H1 (cell line): ENCODE data around the gene FASN. TPM values are rescaled to one million over a fixed set of nuclear protein-coding genes. Genes with fewer than 3 reads are reported as not detected.

Experiments
- CTCF ChIA-PET: fragments of 300-600 bp; sonication (Branson Sonifier 250); formaldehyde crosslinking; loops from one replicate; lab custom pipeline; 2021; ENCODE audit not compliant: partially characterized antibody; lab: Charles Lee
- POLR2A ChIA-PET: fragments of 300-600 bp; sonication (Branson Sonifier 250); formaldehyde crosslinking; loops from one replicate; lab custom pipeline; 2021; ENCODE audit warnings: inconsistent platforms; ENCODE audit not compliant: partially characterized antibody; lab: Charles Lee
- DNase-seq, 2 experiments: peaks; one replicate each; pipeline versions ENCODE4 v3.0.0 to v3.0.0-alpha.2; 2010 to 2022; ENCODE audit warnings: low spot score in 2 of 2, low read depth in 1 of 2, mixed read lengths in 1 of 2
- FAIRE-seq: peaks from 2 replicates; lab custom pipeline; 2011; peaks lifted over from hg19 to GRCh38; lab: Jason Lieb, UNC
- H2AFZ ChIP-seq: 2 replicates; pipeline ENCODE4 v1.8.1; 2012; ENCODE audit warnings: low read length, inconsistent platforms
- H2AK5ac ChIP-seq: 2 replicates; pipeline ENCODE4 v1.6.1; 2013; ENCODE audit warnings: low read depth, low read length
- H2BK120ac ChIP-seq: replicated peaks from 2 replicates; pipeline ENCODE3; 2013; ENCODE audit warnings: low read depth, low read length, inconsistent platforms
- H2BK12ac ChIP-seq: 2 replicates; pipeline ENCODE4 v1.6.1; 2013; ENCODE audit warnings: low read depth, low read length
- H2BK15ac ChIP-seq: 2 replicates; pipeline ENCODE4 v1.6.1; 2013; ENCODE audit warnings: low read length
- H2BK20ac ChIP-seq: 2 replicates; pipeline ENCODE4 v1.6.1; 2013; ENCODE audit warnings: low read length
- H2BK5ac ChIP-seq: 2 replicates; pipeline ENCODE4 v1.6.1; 2013; ENCODE audit warnings: low read depth, low read length
- H3K14ac ChIP-seq: 2 replicates; pipeline ENCODE4 v1.6.1; 2013; ENCODE audit warnings: inconsistent platforms; ENCODE audit not compliant: insufficient read length
- H3K18ac ChIP-seq: 2 replicates; pipeline ENCODE4 v1.6.1; 2013; ENCODE audit warnings: low read length; ENCODE audit errors: extremely low read depth
- H3K23ac ChIP-seq: 2 replicates; pipeline ENCODE4 v1.6.1; 2013; ENCODE audit warnings: inconsistent platforms; ENCODE audit not compliant: insufficient read length
- H3K23me2 ChIP-seq: 2 replicates; pipeline ENCODE4 v1.6.1; 2013; ENCODE audit warnings: low read depth, low read length
- H3K27ac ChIP-seq: 2 replicates; pipeline ENCODE4 v1.6.1; 2011; ENCODE audit warnings: low read depth, low read length, inconsistent platforms
- H3K27me3 ChIP-seq, 4 experiments: replicated peaks in 1 of 4; 1 replicate in 1 of 4; 2 replicates in 3 of 4; pipeline versions ENCODE4 v1.6.1 to v1.8.1; 2011 to 2013; ENCODE audit warnings: low read length in 3 of 4, mild to moderate bottlenecking in 3 of 4, inconsistent platforms in 2 of 4, mixed read lengths in 2 of 4, moderate library complexity in 1 of 4; ENCODE audit not compliant: control insufficient read depth in 3 of 4, insufficient read depth in 3 of 4; ENCODE audit errors: extremely low read depth in 1 of 4
- H3K36me3 ChIP-seq, 4 experiments: 2 replicates each; pipeline versions ENCODE4 v1.6.1 to v1.8.1; 2011 to 2013; ENCODE audit warnings: mild to moderate bottlenecking in 4 of 4, low read length in 3 of 4, moderate library complexity in 2 of 4, control low read depth in 1 of 4, inconsistent platforms in 1 of 4; ENCODE audit not compliant: insufficient read depth in 4 of 4, control insufficient read depth in 2 of 4
- H3K4ac ChIP-seq: replicated peaks from 2 replicates; pipeline ENCODE3; 2013; ENCODE audit warnings: low read length, low read depth, mixed read lengths, inconsistent platforms; ENCODE audit not compliant: insufficient read length
- H3K4me1 ChIP-seq, 4 experiments: replicated peaks in 1 of 4; 1 replicate in 1 of 4; 2 replicates in 3 of 4; pipeline versions ENCODE4 v1.6.1 to v1.8.1; 2011 to 2013; ENCODE audit warnings: low read length in 3 of 4, inconsistent platforms in 2 of 4, mixed read lengths in 1 of 4; ENCODE audit not compliant: insufficient read depth in 4 of 4, control insufficient read depth in 3 of 4
- H3K4me2 ChIP-seq, 2 experiments: 2 replicates each; pipeline versions ENCODE4 v1.6.1 to v1.8.1; 2011 to 2013; ENCODE audit warnings: low read depth in 2 of 2, low read length in 2 of 2, control low read depth in 1 of 2, inconsistent platforms in 1 of 2, mild to moderate bottlenecking in 1 of 2; ENCODE audit not compliant: insufficient read depth in 1 of 2
- H3K4me3 ChIP-seq, 4 experiments: fragments of 200-600, 300-600 bp in 1 of 4; sonication (generic), shearing (Covaris generic), sonication (Bioruptor Twin) in 1 of 4; 2 replicates each; pipeline versions ENCODE4 v1.5.1 to v1.8.1; 2011 to 2016; ENCODE audit warnings: low read length in 4 of 4, low read depth in 3 of 4, control low read depth in 2 of 4, inconsistent platforms in 2 of 4, mild to moderate bottlenecking in 2 of 4, mixed read lengths in 1 of 4, moderate library complexity in 1 of 4; ENCODE audit not compliant: insufficient read depth in 2 of 4; ENCODE audit errors: extremely low read depth in 1 of 4
- H3K56ac ChIP-seq: replicated peaks from 2 replicates; pipeline ENCODE3; 2013; ENCODE audit warnings: low read depth, mild to moderate bottlenecking, mixed read lengths, low read length, inconsistent platforms; ENCODE audit not compliant: insufficient read length
- H3K79me1 ChIP-seq: 2 replicates; pipeline ENCODE4 v1.6.1; 2013; ENCODE audit warnings: low read depth, low read length, control low read depth
- H3K79me2 ChIP-seq, 2 experiments: 2 replicates each; pipeline versions ENCODE4 v1.6.1 to v1.8.1; 2012 to 2013; ENCODE audit warnings: low read length in 2 of 2, mild to moderate bottlenecking in 2 of 2, inconsistent platforms in 1 of 2; ENCODE audit not compliant: insufficient read depth in 2 of 2, control insufficient read depth in 1 of 2
- H3K9ac ChIP-seq, 4 experiments: replicated peaks in 1 of 4; 1 replicate in 1 of 4; 2 replicates in 3 of 4; pipeline versions ENCODE4 v1.6.1 to v1.8.1; 2011 to 2013; ENCODE audit warnings: low read depth in 3 of 4, low read length in 3 of 4, control low read depth in 2 of 4, mild to moderate bottlenecking in 2 of 4, moderate library complexity in 2 of 4, inconsistent platforms in 1 of 4; ENCODE audit errors: extremely low read depth in 1 of 4
- H3K9me3 ChIP-seq, 2 experiments: 2 replicates each; pipeline versions ENCODE4 v1.6.1 to v1.8.1; 2012 to 2013; ENCODE audit warnings: mild to moderate bottlenecking in 2 of 2, moderate library complexity in 2 of 2, control low read depth in 1 of 2, inconsistent platforms in 1 of 2, low read depth in 1 of 2, low read length in 1 of 2, mixed read lengths in 1 of 2; ENCODE audit not compliant: insufficient read depth in 2 of 2
- H4K20me1 ChIP-seq, 2 experiments: replicated peaks in 1 of 2; 2 replicates each; pipeline versions ENCODE3 to v1.8.1; 2011 to 2013; ENCODE audit warnings: inconsistent platforms in 2 of 2, low read length in 2 of 2, mild to moderate bottlenecking in 1 of 2; ENCODE audit not compliant: insufficient read depth in 2 of 2, control insufficient read depth in 1 of 2
- H4K5ac ChIP-seq: 2 replicates; pipeline ENCODE4 v1.6.1; 2013; ENCODE audit warnings: low read length, low read depth, mixed read lengths, inconsistent platforms; ENCODE audit not compliant: insufficient read length
- H4K8ac ChIP-seq: 2 replicates; pipeline ENCODE4 v1.8.0; 2013; ENCODE audit warnings: mild to moderate bottlenecking, moderate library complexity, low read length, inconsistent platforms; ENCODE audit not compliant: insufficient read depth; ENCODE audit errors: extremely low read depth
- H4K91ac ChIP-seq: replicated peaks from 2 replicates; pipeline ENCODE3; 2013; ENCODE audit warnings: low read length, mixed read lengths, inconsistent platforms; ENCODE audit not compliant: insufficient read length
- BACH1 ChIP-seq: IDR thresholded peaks from 2 replicates; pipeline ENCODE4 v1.6.1; 2012; ENCODE audit warnings: low read length, improper control_type of control experiment
- BCL11A ChIP-seq, 2 experiments: IDR thresholded peaks; one replicate each; pipeline ENCODE4 v1.6.1; 2011; ENCODE audit warnings: low read depth in 2 of 2, low read length in 2 of 2, mild to moderate bottlenecking in 2 of 2
- CHD1 ChIP-seq: IDR thresholded peaks from 2 replicates; pipeline ENCODE4 v1.6.1; 2012; ENCODE audit warnings: low read depth, low read length, improper control_type of control experiment
- FOSL1 ChIP-seq: IDR thresholded peaks from 2 replicates; pipeline ENCODE4 v1.6.1; 2011; ENCODE audit warnings: mild to moderate bottlenecking, low read depth, low read length, moderate library complexity; ENCODE audit not compliant: insufficient read depth
- HDAC6 ChIP-seq: IDR thresholded peaks from one replicate; pipeline ENCODE4 v1.7.1; 2012; ENCODE audit warnings: low read depth, mild to moderate bottlenecking, inconsistent platforms, low read length, moderate library complexity
- JUND ChIP-seq: IDR thresholded peaks from 2 replicates; pipeline ENCODE4 v1.6.1; 2011; ENCODE audit warnings: mild to moderate bottlenecking, improper control_type of control experiment, low read length
- RBBP5 ChIP-seq: IDR thresholded peaks from 2 replicates; pipeline ENCODE4 v1.7.1; 2012; ENCODE audit warnings: low read depth, mild to moderate bottlenecking, inconsistent platforms, low read length, moderate library complexity, borderline replicate concordance
- TAF1 ChIP-seq: IDR thresholded peaks from 2 replicates; pipeline ENCODE4 v1.6.1; 2011; ENCODE audit warnings: mild to moderate bottlenecking, low read depth, low read length
- WGBS, 2 experiments: shearing (Covaris generic) in 1 of 2; methylation state at CpG; one replicate each; pipeline versions ENCODE4 v1.1.6 to v1.1.7; 2013 to 2015; ENCODE audit warnings: low lambda C conversion rate in 2 of 2, mixed read lengths in 2 of 2, inconsistent platforms in 1 of 2, low coverage in 1 of 2, missing lambda C conversion rate in 1 of 2; ENCODE audit not compliant: insufficient replicate concordance in 2 of 2, insufficient coverage in 1 of 2, insufficient read length in 1 of 2; ENCODE audit errors: extremely low coverage in 1 of 2, missing lambda C conversion rate in 1 of 2; 5-methylcytosine and 5-hydroxymethylcytosine counted together
- polyA plus RNA-seq, 7 experiments: library from polyadenylated mRNA; depleted of rRNA in 3 of 7; stranded (reverse) in 5 of 7; unstranded in 2 of 7; fragments of >200 nt in 5 of 7; fragments of 200-250 nt in 2 of 7; gene quantifications; 1 replicate in 5 of 7; 2 replicates in 1 of 7; 4 replicates in 1 of 7; pipeline versions ENCODE4 v1.2.1 to v1.2.3, GENCODE V29; 2011 to 2013; ENCODE audit warnings: missing spikeins in 2 of 7, mixed read lengths in 2 of 7
- total RNA-seq: library from RNA; stranded (reverse); fragmentation: NEBNext Ultra II Directional; extraction: Animal tissue kit (Norgen Biotek cat#: 25700); gene quantifications from 2 replicates; pipeline ENCODE4 v1.2.1, GENCODE V29; 2021
- TF ChIP-seq, protein P1 (sequence below): IDR thresholded peaks from 2 replicates; pipeline ENCODE4 v1.6.1; 2011; ENCODE audit warnings: low read length, improper control_type of control experiment

FASN gene
- total and polyA plus RNA-seq, 2 of the 8 experiments (the other 6 are each of a cell fraction or from before 2014, with no cell fraction given) = 143 to 561 TPM

DNA sequence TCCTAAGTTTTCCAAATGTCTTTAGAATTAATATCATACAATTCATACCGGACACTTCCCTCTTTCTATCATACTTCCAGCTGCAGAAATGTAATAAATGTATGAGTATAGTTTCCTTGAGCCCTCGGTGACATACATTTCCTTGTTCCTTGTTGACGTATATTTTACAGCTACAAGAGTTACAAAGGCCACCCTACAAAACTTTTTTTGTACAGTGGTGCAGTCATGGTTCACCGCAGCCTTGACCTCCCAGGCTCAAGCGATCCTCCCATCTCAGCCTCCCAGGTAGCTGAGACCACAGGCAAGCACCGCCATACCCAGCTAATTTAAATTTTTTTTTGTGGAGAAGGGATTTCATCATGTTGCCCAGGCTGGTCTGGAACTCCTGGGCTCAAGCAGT lies 25.2 kb downstream of the FASN start:
- no peak overlapping the region for H3K4me2 ChIP-seq
- DNase-seq = no peak
- no peak overlapping the region for H2BK15ac ChIP-seq
- H3K9me3 ChIP-seq = no peaks in the 10 kb centered on the region
- H4K8ac ChIP-seq = no peak overlapping the region
- FAIRE-seq = no peak
- no peaks in the 10 kb centered on the region for H3K79me1 ChIP-seq
- no peak overlapping the region for H3K18ac ChIP-seq
- H4K5ac ChIP-seq = no peak overlapping the region
- no peak overlapping the region for H3K27ac ChIP-seq
- peaks cover 2 to 3% of the 10 kb centered on the region in 2 experiments for H4K20me1 ChIP-seq
- no peaks in the 10 kb centered on the region for H3K79me2 ChIP-seq
- WGBS, 2 experiments = 83% methylated on average over 6 of the region's 6 CpGs; no CpG with 5 or more reads in 1 of the 2 experiments
- no peak overlapping the region for H3K9ac ChIP-seq
- no peak overlapping the region for H3K4me3 ChIP-seq
- H3K36me3 ChIP-seq = peaks cover 0 to 3% (median 0%) of the 10 kb centered on the region in 4 experiments; a peak in 1 of 8 replicates
- TF ChIP-seq BCL11A (IDR thresholded peaks at IDR 0.05; ENCODE audit: low read depth in 2 of 2, low read length in 2 of 2) (no peak), CHD1 (no peak), RBBP5 (no peak), TAF1 (no peak), BACH1 (no peak), JUND (no peak), HDAC6 (no peak), FOSL1 (no peak)
- TF ChIP-seq, protein P1, sequence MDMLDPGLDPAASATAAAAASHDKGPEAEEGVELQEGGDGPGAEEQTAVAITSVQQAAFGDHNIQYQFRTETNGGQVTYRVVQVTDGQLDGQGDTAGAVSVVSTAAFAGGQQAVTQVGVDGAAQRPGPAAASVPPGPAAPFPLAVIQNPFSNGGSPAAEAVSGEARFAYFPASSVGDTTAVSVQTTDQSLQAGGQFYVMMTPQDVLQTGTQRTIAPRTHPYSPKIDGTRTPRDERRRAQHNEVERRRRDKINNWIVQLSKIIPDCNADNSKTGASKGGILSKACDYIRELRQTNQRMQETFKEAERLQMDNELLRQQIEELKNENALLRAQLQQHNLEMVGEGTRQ = no peak
- no peaks in the 10 kb centered on the region for H3K23me2 ChIP-seq
- H2BK5ac ChIP-seq = no peak overlapping the region
- H2BK20ac ChIP-seq = no peak overlapping the region
- no peak overlapping the region for H2AFZ ChIP-seq
- H3K4me1 ChIP-seq = no peaks in the 10 kb centered on the region
- no peak overlapping the region for H3K23ac ChIP-seq
- POLR2A ChIA-PET = interaction anchor here (0.6 to 16.2 kb wide), 5 partner anchors 7 to 42 kb away, joined by 3 to 161 read pairs (median 48); partner anchors contain the start of genes DUS1L, FASN, GPS1 and RFNG
- CTCF ChIA-PET = interaction anchor here (0.6 to 1.0 kb wide), 6 partner anchors 9 to 51 kb away, joined by 3 to 4 read pairs (median 3); no protein-coding TSS in a partner anchor
- no peak overlapping the region for H3K4ac ChIP-seq
- H2BK120ac ChIP-seq = no peak overlapping the region
- no peak overlapping the region for H3K14ac ChIP-seq
- H2AK5ac ChIP-seq = no peak overlapping the region
- H4K91ac ChIP-seq = no peak overlapping the region
- H3K56ac ChIP-seq = no peak overlapping the region
- no peak overlapping the region for H2BK12ac ChIP-seq
- no peaks in the 10 kb centered on the region; a peak in 1 of 7 replicates for H3K27me3 ChIP-seq
